H1 (cell line): Measurements from ENCODE around the gene DISC1. TPM values are rescaled to one million over a fixed set of nuclear protein-coding genes. Genes with fewer than 3 reads are reported as not detected.

Experiments
- SIX5 ChIP-seq: IDR thresholded peaks from 2 replicates; pipeline ENCODE4 v1.6.1; 2011; ENCODE audit warnings: mild to moderate bottlenecking, low read depth, low read length
- TEAD4 ChIP-seq: IDR thresholded peaks from 2 replicates; pipeline ENCODE4 v1.6.1; 2012; ENCODE audit warnings: low read depth, low read length, inconsistent platforms, mixed read lengths
- polyA plus RNA-seq, 7 experiments: library from polyadenylated mRNA; depleted of rRNA in 3 of 7; stranded (reverse) in 5 of 7; unstranded in 2 of 7; fragments of >200 nt in 5 of 7; fragments of 200-250 nt in 2 of 7; gene quantifications; 1 replicate in 5 of 7; 2 replicates in 1 of 7; 4 replicates in 1 of 7; pipeline versions ENCODE4 v1.2.1 to v1.2.3, GENCODE V29; 2011 to 2013; ENCODE audit warnings: missing spikeins in 2 of 7, mixed read lengths in 2 of 7
- total RNA-seq: library from RNA; stranded (reverse); fragmentation: NEBNext Ultra II Directional; extraction: Animal tissue kit (Norgen Biotek cat#: 25700); gene quantifications from 2 replicates; pipeline ENCODE4 v1.2.1, GENCODE V29; 2021

DISC1 gene
- total and polyA plus RNA-seq, 2 of the 8 experiments (the other 6 are each of a cell fraction or from before 2014, with no cell fraction given), result 1.1 to 3.5 TPM

DNA sequence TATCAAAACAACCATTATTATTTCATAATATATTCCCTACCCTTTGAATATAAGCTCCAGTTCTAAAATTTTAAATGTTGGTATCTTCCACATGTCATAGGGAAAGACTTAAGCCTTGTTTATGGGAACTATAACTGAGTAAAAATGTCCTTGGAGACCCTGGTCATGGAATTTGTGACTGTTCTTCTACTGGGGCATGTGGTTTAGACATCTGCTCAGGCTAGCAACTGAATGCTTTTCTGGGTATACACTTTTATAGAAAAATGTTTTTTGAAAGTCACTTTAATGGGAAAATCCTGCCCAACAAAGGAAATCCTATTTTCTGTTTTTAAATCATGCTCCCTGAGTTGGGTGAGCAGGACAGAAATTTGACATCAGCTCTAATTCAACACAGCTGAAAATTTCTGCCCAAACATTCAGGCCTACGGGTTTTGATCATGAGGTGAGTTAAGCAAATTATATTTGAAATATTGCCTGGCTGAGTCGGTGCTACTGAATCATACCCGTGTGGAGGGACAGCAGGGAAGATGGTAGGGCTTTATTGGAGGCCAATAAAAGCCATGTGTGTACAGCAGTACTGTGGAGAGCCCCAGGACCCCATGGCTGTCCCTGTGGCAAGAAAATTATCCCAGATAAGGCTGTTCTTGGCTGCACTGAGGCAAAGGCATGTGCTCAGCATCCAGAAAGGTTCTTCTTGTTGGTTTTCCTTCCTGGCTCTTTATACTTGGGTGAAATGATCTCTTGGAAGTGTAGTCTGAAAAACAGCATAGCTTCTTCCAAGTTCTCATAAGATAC is 391.8 kb downstream of the DISC1 start (continued):
- no peak for TF ChIP-seq SIX5
- TF ChIP-seq TEAD4, result no peak
- TF ChIP-seq, all 59 proteins: peak for 0
